ENCODE results near the gene SCNN1A. TPM values are rescaled to one million over a fixed set of nuclear protein-coding genes. Genes with fewer than 3 reads are reported as not detected.
A peak's percentile ranks its signal among the peaks of the same experiment; 100 is the strongest.

The SCNN1A gene
- total and polyA plus RNA-seq, 2 of the 13 experiments (the other 11 are each of a cell fraction or from before 2014, with no cell fraction given): 1.5 to 14.6 TPM

- no peak for TF ChIP-seq ZBED4 (CRISPR knock-in tag; IDR thresholded peaks at IDR 0.05; ENCODE audit: borderline replicate concordance)
- no peak for TF ChIP-seq ZKSCAN1 (IDR thresholded peaks at IDR 0.05; ENCODE audit: low read length)
- TF ChIP-seq ZNF619 (CRISPR knock-in tag; IDR thresholded peaks at IDR 0.05): no peak
- no peak for TF ChIP-seq MLX (CRISPR knock-in tag; IDR thresholded peaks at IDR 0.05)
- TF ChIP-seq ZNF101 (CRISPR knock-in tag; IDR thresholded peaks at IDR 0.05; ENCODE audit: borderline replicate concordance, low read depth): 0 out of 2 replicates have a peak, but pooled peaks have one; percentile 20
- no peak for TF ChIP-seq ZSCAN22 (CRISPR knock-in tag; IDR thresholded peaks at IDR 0.05)
- TF ChIP-seq YY1 (IDR thresholded peaks at IDR 0.05; ENCODE audit: insufficient read depth, insufficient replicate concordance, low read depth, low read length): peak; percentile 5
- TF ChIP-seq ZNF703 (CRISPR knock-in tag; IDR thresholded peaks at IDR 0.05; ENCODE audit: borderline replicate concordance): no peak
- TF ChIP-seq ZNF772 (CRISPR knock-in tag; IDR thresholded peaks at IDR 0.05): no peak; the same call in 1 of the 2 replicates
- TF ChIP-seq ISX (CRISPR knock-in tag; conservative IDR thresholded peaks at IDR 0.05): no peak
- no peak for TF ChIP-seq ZNF576 (CRISPR knock-in tag; IDR thresholded peaks at IDR 0.05)
- no peak for TF ChIP-seq THAP7 (CRISPR knock-in tag; IDR thresholded peaks at IDR 0.05)
- peak; percentile 75; the same call in 1 of the 2 replicates for TF ChIP-seq ZGPAT (CRISPR knock-in tag; IDR thresholded peaks at IDR 0.05)
- TF ChIP-seq BCLAF1 (IDR thresholded peaks at IDR 0.05): no peak
- no peak for TF ChIP-seq ZNF234 (CRISPR knock-in tag; conservative IDR thresholded peaks at IDR 0.05)
- no peak for TF ChIP-seq KDM6A (CRISPR knock-in tag; IDR thresholded peaks at IDR 0.05; ENCODE audit: low read depth)
- no peak for TF ChIP-seq ZNF251 (CRISPR knock-in tag; IDR thresholded peaks at IDR 0.05)
- no peak for TF ChIP-seq PRMT3 (CRISPR knock-in tag; IDR thresholded peaks at IDR 0.05; ENCODE audit: borderline replicate concordance, low read depth)
These were observed 33.8 kb downstream of the SCNN1A start, which contains the start of gene TNFRSF1A (continued) for GRCh38 chr12:6341417-6342139.

All from HepG2 (cell line).